Amygdala (tissue), 56 donors: ENCODE data around the gene RNF20.
"Not testable (repeated sequence)": the region's sequence is repeated elsewhere in the genome, so short reads cannot be mapped to it uniquely, and the experiment has no call there.

Experiments
- DNase-seq, 56 donors: peaks; one replicate each; lab custom pipeline; 2025; lab: John Stamatoyannopoulos, UW

RNF20 gene

DNA sequence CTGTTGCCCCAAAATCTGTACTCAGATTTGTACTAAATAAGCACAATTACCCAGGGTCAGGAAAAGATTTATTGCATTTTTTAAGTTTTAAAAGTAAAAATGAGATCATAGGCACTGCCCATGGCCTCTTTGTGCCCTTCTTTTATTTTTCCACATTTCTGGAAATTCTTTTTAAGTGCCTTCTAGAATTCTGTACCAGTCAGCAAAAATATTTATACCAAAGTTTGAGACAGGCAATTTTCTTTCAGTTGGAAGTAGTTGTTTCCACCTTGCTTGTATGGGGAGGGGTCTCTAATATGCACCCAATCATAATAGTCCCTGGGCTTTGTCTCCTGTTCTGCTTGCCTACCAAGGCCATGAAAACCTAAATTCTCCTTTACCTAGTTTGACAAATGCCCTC, 5.6 kb upstream of the RNF20 start:
- DNase-seq = no peak

DNA sequence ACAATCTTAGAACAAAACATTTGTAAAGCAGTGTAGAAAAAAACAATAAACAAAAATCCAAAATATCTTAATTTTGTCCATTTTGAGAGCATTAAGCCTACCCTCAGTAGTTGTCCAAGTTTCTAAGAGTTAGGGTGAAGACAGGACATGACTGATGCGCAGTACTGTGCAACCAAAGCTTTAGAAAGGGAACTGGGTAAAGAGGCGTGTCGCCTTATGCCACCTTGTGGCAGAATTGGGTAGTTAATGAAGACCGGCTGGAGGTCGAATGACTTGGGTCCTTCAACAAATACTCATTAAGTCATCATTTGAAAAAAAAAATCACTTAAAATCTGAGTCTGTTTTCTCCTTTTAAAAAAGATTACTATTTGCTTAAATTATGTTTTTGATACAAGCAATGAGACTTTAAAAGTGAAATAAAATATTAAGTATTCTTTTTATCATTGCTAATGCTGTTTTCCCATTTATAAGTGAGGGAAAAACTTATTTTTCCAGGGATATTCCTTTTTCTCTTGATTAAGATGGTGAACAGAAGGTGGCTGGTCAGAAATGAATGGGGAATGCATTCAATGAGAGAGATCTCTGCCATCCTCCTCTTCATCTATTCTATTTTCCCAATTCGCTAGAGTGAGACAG, 3.5 kb upstream of the RNF20 start:
- DNase-seq = peak in 47 of 56 donors; percentile 1 to 87 (median 36)

DNA sequence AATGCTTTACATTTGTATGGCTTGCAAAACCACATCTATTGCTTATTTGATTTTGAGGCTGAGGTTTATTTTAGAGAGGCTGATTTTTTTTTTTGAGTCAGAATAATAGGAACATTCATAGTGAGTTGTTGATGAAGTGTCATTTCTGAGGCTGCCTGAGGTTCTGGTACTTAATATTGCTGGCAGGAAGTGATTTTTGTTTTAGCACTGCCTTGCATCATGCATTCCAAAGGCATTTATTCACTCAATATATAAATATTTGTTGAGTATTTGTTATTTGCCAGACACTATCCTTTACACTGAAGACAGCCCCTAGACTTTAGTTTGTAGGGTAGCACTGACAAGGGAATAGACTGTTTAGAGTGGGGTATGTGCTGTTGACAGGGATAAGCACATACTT, 2.7 kb downstream of the RNF20 start:
- no peak for DNase-seq

DNA sequence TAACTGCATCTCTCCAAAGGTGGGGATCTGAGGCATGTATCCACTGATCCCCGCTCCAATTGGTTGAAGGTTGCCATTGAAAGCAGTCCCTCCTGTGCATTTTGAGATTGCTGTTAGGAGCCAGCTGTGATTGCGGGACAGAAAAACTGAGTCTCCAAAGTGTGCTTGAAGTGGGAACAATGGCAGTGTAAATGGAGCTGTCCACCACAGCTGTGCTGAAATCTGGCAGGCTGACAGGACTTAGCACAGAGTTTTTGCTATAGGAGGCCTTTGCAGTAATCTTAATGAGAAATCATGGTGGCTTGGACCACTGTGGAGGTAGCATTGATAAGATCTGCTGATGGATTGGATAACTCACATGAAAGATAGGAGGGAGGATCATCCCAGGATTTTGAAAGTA, 3.3 kb downstream of the RNF20 start:
- peak in 1 of 56 donors; percentile 5 for DNase-seq

DNA sequence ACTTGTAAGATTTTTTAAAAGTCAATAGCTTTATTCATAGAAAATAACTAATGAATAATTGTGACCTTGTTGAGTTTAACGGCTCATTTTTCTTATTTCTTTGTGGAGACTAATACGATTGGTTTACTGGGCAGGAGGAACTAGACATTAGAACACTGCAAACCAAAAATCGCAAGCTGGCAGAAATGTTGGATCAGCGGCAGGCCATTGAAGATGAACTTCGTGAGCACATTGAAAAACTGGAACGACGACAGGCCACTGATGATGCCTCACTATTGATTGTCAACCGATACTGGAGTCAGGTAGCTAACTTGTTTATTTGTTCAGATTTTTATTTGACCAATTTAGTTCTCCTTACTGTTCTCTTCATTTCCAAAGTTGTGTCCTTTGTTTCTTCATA, 6.4 kb downstream of the RNF20 start:
- no peak for DNase-seq

DNA sequence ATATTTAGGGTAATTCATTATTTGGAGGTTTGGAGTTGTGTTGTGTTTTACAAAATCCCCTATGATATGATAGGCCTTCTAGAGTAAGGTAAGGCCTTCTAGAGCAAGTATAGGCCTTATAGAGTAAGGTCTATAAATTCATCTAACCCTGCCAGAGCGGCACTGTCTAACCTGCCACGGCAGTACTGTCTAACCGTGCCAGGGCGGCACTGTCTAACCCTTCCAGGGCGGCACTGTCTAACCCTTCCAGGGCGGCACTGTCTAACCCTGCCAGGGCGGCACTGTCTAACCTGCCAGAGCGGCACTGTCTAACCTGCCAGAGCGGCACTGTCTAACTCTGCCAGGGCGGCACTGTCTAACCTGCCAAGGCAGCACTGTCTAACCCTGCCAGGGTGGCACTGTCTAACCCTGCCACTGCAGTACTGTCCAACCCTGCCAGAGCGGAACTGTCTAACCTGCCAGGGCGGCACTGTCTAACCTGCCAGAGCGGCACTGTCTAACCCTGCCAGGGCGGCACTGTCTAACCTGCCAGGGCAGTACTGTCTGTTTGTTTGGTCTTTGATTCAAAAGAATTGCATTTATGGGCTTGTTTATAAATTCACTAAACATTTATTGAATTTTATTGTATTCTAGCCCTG, 9.6 kb downstream of the RNF20 start:
- no peak for DNase-seq

DNA sequence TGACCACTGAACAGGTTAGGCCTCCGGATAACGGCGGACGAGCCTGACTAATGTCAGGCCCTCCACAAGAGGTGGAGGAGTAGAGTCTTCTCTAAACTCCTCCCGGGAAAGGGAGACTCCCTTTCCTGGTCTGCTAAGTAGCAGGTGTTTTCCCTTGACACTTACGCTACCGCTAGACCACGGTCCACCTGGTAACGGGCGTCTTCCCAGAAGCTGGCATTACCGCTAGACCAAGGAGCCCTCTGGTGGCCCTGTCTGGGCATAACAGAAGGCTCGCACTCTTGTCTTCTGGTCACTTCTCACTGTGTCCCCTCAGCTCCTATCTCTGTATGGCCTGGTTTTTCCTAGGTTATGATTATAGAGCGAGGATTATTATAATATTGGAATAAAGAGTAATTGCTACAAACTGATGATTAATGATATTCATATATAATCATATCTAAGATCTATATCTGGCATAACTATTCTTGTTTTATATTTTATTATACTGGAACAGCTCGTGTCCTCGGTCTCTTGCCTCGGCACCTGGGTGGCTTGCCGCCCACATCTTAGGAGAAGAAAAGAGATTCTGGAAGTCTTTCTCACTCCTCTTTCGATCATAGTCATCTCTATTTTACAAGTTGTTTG, 15.9 kb downstream of the RNF20 start:
- not testable (repeated sequence) for DNase-seq

DNA sequence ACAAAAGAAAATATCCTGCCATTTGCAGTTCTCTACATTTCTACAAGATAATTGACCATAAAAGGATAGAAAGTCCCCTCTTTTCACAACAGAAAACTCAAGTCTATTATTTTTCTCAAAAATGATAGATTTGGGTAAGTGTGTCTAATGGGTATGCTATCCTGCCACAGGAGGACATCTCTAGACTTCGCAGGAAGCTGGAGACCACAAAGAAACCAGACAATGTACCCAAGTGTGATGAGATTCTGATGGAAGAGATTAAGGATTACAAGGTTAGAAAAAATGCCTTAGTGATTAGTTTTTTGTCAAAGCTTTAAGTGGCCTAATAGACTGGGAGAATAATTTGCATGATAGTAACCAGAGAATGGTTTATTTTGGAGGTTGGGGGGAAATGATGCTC, 28.1 kb downstream of the RNF20 start:
- DNase-seq = no peak

DNA sequence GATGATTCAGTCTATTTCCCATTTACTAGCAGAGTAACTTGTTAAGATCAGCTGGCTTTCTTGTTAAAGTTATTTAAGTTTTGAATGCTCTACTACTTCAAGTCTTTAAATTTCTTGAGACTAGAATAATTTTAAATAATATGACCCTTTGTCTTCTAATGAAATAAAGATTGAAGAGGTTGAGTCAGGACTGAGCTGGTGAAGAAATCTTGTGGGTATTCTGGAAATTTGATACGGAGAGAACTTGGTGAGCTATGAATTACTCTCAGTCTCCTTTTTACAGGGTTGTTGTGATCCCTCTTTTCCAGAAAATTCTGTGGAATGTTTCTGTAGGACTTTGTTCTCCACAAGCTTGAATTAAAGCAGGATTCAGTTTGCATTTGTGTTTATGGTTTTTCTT, 29.3 kb downstream of the RNF20 start:
- DNase-seq = no peak

DNA sequence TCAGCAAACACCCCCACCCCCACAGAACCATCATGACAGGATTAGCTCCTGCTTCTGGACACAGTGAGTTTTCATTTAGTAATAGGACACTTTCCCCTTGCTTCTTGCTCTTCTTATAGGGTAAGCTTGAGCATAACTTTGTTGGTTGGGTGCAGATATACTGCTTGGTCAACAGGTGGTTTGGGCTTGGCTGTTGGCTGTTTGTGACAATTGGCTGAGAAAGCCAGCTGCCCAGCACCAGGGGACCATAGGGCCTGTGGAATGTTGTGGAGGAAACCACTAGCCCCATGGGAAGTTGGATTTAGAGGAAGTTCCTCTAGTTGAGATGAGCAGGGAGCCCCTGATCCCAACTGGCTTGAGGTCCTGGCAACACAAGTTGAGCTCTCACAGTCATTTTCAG, 30.6 kb downstream of the RNF20 start:
- no peak for DNase-seq

DNA sequence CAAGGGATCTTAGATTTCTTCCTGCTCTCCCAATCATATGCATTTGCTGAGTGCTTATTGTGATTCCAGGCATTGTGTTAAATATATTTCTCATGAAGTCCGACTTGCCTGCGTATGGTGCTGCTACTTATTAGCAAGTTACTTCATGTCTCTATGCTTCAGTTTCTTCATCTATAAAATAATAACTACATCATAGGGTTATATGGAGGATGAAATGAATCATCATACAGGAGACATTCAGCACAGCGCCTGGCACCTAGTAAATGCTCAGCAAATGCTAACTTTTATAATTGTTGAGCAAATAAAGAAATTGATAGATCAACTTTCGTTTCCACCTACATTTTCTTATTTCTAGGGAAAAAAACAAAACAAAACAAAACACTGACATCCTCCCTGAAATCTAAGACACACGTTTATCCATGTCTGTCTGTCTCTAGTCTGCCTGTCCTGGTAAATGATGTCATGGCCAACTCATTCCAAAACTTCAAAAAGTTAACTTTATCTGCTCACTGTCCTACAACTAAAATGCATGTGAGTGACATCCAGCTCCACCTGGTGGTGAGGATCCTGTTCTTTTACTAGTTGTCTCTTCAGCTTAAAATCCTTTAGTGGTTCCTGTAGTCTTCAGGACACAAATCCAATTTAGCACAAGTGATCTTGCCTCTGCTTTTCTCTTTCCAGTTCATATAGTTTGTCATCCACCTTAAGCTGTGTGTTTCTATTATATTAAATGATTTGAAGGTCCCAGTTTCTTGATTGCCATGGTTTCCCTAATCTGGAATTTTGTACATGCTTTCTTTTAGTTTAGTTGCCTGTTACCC, 33.5 kb downstream of the RNF20 start:
- peak in 1 of 56 donors; percentile 8 for DNase-seq

DNA sequence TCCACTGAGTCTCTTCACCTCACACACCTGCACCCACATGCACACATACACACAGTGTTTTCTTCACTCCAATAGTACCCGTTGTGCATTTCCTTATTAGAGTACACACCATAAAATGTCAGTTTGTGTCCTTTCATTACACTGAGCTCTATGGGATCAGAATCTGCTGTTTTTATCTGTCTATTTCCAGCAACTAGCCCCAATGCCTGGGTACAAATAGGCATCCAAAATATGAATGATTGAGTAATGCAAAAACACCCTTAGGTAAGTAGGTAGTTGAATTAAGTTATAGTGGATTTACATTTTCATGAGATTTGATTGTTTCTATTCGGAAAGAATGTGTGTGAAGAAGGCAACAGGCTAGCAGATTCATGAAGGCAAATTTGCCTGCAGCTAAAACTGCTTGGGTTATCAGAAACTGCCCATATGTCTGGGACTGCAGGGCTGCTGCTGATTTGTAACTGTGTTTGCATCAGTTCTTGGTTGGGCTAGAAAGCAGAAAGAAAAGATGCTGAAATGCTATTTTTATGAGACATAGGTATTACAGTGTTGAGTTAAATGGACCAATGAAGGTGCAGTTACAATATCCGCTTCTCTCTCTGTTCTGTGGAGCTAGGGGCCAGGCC, 34.2 kb downstream of the RNF20 start:
- DNase-seq = no peak

DNA sequence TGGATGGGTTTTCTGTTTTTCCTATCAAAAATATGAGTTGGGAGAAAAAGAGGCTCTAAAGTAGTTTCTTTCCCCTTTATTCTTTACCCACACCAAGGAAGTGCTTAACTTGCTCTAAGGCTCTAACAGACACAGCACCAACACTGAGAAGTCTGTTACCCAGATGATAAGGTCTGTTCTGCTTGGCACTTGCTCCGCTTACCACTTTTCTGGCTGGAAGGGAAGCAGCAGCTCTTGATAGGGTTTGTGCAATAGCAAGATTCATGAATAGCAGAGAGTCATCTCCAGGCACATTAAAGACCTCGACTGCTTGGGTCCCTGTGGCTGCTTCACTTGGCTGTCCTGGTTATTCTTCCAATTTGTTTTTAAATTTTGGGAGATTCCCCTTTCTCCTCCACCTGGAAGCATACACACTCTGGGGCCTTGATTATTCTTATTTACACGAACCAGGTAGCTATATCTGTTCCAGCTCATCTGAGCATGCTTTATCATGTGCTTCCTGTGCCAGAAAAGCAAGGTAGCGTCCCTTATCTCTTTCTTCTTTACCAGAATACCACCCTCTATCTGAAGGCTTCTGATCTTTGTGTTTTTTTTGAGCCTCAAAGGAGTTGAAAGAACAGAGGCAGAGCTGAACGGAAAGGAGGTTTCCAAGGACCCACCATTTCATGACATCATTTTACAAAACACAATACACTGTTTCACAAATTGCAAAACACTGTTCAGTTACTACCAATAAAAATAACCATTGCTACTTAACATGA, 36.3 kb downstream of the RNF20 start:
- no peak for DNase-seq

DNA sequence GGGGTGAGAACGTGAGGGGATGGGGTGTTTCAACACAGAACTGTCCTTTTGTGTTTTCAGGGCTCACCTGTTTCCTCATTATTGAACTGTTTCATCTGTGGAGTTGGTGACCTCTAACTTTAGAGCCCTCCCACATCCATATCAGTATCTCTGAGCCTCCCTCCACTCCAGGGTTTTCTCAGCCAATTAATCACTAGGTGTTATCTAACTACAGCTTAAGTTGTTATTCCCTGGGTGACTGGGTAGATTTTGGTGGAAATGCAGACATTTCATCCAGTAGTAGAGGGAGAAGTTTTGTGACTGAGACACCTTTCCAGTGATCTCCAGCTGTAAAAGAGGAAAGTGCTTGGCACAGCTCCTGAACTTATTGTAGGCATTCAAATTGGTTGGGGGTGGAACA, 37.5 kb downstream of the RNF20 start:
- no peak for DNase-seq

DNA sequence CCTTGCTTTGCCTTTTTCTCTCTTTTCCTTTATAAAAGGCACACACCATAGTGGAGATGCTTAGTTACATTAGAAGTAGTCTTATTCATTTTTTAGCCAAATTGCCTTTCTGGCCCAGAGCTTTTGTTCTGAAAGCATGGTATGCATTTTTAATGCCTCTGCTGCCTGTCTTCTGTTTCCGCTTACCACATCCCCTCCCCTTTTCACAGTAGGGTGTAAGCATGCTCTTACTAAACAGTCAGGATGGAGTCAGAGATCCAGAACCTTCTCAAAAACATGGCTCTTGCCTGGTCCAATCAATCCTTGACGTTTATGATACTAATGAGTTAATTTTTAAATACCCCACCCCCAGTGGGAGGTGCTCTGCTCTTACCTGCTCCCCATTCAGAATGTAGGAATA, 38.7 kb downstream of the RNF20 start:
- DNase-seq = no peak

DNA sequence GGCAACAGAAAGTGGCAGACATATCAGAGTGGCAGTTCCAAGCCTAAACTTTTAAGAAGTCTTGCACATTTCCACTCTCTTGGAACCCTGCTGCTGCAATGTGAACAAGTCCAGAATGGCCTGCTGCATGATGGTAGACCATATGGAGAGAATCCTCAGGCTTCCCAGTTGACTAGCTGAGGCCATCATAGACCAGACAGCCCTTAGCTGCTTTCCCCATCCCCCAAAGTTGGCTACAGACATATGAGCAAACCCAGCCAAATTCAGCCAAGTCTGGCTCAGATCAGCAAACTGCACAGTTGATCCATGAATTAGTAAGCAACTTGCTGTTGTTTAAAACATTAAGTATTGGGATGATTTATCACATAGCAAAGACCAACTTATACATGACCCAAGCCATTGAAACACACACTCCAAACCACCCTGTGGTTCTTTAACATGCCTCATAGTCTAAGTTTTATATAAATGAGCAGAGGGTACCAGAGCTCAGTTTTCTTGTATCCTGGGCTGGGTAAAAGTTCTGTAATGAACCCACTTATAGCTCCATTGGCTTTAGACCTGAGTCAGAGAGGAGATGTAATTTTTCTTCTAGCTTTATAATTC, 41.2 kb downstream of the RNF20 start:
- DNase-seq = peak in 1 of 56 donors; percentile 3

DNA sequence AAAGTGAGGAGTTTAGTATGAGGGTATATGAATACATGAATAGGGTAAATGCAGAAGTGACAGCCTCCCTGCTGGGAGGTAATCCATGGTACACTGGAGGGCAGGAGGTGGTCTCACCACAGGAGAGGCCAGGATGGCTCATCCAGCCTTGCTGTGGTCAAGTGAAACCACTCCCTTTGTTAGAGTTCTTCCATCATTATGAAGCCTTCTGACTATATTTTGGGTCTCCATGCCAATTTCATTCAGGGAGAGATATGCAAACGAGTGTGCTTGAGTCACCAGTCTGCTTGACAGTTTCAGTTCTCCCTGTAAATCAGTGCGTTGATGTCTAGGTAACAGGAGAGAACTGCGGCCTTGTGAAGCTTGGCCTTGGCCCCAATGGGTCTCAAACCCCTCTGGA, 44.7 kb downstream of the RNF20 start:
- DNase-seq = no peak

DNA sequence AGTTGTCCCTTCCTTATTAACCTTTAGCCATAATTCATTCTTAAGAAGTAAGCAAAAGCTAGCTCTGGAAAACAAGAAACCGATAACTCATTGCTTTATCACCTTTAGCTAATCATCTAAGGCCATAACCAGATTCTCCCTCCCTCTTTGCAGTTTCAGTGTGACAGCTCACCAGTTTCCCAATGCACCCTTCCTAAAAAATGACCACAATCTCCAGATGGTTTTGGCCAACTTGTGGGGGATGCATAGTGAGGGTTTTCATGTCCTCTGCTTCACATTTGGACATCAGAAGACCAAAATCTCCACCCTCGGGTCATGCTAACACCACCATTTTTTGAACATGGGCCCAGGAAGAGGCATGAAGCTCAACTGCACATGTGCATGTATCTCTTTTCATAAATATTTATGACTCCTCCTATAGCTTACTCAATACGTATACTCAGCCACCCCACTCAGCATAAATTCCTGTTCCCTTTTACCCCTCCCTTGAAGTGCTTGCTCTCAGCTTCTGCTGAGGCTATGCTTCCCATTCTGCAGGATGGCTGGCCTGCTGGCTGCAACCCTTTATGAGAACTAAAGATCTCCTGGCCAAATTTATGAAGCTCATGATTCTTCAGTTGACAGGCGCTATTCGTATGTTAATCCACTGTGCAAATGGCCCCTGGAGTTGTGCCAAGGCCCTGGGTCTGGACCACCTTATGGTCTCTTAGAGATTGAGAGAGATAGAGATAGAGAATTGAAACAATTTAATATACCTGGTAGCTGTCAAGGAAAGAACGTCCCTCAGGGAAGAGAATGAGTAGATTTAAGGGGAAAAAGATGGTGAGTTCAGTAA, 46.3 kb downstream of the RNF20 start:
- DNase-seq = no peak

DNA sequence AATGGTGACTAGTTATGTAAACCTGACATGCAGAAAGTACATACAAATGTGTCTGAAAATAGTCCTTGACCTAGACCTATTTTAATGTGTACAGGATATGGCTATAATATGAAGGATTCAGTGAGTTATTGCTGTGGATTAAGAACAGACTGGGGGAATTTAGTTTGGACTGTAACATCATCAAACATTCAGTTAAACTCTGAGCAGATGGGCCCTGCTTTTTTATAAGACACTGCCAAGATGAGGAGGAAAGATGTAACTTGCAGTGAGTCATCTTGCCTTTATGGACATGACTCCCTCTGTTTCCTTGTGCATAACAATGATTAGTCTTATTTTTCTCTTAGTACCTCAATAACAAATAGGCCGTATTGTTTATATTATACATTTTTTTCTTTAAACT, 48.9 kb downstream of the RNF20 start:
- DNase-seq = peak in 1 of 56 donors; percentile 7
